8988T (cell line): ENCODE data around the gene DQX1.
A peak's percentile ranks its signal among the peaks of the same experiment; 100 is the strongest.

Source experiments
- DNase-seq: peaks from one replicate; pipeline ENCODE4 v3.0.0; 2011

Gene DQX1

DNA sequence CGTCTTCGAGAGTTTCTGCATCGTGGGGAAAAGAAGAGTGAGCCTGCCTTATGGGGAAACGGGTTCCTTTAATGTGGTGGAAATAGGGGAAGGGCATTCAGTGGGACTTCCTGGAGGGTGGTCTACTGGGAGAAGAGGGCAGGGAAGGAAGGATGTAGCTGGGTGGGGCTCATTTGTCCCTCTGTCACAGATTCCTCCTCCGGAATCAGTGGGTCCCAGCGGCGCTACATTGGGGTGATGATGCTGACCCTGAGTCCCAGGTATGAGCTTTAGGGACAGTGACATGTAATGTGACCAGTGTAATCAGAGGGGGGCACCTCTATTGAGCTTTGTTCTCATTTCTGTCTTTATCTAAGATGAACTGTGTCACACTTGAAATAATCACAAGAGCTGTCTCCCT lies 5.6 kb upstream of the DQX1 start:
- no peak for DNase-seq

DNA sequence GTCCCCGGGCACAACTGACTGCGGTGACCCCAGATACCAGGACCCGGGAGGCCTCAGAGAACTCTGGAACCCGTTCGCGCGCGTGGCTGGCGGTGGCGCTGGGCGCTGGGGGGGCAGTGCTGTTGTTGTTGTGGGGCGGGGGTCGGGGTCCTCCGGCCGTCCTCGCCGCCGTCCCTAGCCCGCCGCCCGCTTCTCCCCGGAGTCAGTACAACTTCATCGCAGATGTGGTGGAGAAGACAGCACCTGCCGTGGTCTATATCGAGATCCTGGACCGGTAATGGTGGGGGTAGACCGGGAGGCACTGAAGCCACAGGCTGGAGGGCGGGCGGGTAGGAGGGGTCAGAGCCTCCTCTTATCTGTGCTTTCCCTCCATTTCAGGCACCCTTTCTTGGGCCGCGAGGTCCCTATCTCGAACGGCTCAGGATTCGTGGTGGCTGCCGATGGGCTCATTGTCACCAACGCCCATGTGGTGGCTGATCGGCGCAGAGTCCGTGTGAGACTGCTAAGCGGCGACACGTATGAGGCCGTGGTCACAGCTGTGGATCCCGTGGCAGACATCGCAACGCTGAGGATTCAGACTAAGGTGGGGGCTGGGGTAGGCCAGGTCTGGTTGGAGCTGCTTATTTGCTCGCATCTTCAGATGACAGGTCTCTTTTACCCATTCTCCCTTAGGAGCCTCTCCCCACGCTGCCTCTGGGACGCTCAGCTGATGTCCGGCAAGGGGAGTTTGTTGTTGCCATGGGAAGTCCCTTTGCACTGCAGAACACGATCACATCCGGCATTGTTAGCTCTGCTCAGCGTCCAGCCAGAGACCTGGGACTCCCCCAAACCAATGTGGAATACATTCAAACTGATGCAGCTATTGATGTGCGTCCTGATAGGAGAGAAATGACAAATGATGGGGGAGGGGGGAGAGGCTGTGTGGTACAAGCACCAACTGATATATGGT lies 4.5 kb upstream of the DQX1 start:
- peak; percentile 61 for DNase-seq

DNA sequence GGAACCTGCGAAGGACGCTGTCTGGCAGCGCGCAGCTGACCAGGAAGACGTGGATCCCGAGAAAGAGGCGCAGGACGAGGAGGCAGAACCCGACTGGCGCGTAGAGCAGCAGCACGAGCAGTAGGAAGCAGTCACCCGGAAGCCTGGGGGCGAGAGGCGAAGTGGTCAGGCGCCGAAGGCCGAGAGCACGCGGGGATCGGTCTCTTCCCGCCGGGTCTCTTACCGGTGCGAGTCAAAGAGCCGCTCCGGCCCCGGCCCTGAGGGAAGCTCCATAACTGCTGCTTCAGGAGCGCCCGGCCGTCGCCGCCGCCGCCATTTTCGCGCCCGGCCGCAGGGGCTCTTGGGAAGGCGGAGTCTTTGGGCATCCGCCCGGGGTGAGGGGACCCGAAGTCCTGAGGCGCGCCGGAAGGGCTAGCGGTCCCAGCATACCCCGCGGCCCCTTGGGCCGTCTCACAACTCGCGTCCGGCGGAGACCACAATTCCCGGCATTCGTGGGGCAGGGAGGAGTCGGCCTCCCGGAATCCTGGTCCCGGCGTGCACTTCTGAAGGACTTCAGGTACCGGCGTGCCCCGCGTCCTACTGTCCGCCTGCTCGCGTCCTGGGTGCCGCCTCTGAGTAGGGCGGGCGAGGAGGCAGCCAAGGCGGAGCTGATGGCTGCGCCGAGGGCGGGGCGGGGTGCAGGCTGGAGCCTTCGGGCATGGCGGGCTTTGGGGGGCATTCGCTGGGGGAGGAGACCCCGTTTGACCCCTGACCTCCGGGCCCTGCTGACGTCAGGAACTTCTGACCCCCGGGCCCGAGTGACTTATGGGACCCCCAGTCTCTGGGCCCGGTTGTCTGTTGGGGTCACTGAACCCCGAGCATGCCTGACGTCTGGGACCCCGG lies 3.6 kb upstream of the DQX1 start, which contains the start of the genes AUP1 and HTRA2:
AUP1 (minus strand) TSS at position 350 of the 882 bp plus-strand sequence; CDS start at position 273, 77 bp downstream.
HTRA2 (plus strand) TSS at position 577 of the 882 bp plus-strand sequence; CDS start at position 651, 74 bp downstream.
- peak; percentile 99 for DNase-seq

DNA sequence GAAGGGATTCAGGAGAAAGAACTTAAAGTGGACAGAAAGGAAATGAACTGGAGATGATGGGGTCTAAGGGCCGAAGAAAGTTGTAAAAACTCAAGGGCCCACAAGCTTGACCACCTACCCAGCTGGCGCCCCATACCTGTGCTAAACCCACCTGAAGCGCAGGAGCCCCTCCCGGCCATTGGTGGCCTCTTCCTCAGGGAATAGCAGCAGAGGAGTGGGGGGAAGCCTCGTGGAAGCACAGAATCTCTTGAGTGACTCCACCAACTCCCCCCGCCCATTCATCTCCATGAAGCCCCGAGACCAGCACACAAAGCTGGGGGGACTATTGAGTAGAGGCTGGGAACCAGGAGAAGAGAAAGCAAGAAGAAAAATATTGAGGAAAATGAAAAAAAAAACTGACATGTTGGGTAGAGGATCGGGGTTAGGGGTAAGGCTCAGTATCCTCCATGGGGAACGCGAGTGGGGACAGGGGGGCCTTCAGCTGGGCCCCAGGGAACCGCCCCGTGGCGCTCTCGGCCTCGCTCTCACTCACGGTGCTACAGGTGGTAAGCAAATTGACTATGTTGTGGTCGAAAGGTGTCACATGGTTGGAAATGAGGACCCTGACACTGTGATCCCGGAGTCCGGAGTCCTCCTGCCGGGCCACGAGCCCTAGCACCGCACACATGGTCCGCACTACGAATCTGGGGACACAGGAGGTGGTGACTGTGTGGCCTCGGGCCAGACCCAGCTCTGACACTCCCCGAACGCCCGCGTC lies 2.7 kb upstream of the DQX1 start:
- DNase-seq: no peak

DNA sequence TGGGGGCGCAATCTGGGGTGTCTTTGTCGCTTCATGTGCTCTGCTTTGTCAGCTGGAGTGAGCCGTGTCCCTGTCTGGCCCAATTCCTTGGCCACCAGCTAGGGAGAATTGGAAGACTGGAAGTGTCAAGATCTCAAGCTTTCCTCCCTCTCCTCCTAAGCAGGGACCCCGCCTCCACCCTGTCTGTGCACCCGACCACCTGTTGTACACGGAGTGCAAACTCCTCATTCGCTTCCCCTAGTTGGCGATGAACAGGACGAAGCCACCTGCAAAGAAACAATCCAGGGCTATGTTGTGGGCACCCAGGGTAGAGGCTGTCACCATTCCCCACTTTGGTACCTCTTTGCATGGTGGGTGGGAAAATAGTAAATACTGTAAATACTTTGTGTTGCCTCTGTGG lies 1.7 kb upstream of the DQX1 start:
- DNase-seq: no peak

DNA sequence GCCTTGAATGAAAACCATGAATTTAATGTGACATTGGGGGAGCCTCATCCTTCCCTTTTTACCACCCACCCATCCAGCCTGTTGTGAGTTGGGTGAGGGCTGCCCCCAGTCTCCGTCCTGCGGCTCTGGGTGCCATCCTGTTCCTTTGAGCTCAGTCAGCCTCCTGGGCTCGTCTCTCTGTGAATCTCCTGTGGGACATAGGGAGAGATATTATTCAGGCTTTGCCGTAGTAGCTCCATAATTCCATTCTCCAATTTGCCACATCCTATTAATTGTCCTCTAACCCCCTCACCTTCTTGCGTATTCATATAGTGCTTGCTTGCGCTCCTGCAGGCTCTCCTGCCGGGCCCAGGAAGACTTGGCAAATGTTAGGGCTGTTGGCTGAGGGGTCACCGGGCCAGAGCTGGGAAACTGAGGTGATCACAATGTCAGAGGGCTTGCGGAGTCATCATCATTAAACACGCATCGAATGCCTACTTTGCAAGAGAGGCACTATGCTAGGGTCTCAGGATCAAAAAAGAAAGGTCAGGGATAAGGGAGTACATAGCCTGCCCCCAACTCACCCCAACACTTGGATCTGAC lies 709 bp upstream of the DQX1 start:
- DNase-seq: no peak

DNA sequence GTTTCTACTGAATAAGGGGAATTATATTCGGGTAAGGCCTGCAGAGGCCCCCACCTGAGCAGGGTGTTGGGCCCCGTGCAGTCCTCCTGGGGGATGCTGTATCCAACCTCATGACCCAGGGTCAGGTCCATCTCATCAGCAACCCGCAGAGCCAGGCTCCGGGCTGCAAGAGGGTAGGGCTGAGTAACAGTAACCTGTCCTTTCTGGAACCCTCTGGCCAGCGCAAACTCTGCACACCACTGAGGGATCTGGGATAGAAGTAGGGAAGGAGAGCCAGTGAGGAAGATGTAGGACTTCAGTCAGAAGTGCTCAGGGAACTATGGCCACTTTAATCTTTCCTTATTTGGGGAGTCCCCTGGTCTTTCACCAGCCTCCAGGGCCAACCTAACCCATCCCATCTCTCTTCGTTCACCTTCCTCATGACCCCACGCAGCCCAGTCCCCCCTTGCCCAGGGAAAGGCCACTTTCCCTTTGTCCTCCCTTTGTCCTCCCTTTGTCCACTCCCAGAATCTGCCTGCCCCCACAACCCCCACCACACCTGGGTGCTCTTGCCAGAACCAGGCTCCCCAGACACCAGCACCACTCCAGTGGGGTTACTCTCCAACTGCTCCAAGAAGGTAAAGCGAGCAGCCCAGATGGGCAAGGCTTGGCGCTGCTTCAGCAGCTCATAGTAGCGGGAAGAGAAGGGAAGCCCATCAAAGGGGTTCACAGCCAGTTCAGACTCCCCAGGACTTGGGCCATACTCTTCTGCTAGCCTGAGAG lies 895 bp downstream of the DQX1 start:
- no peak for DNase-seq

DNA sequence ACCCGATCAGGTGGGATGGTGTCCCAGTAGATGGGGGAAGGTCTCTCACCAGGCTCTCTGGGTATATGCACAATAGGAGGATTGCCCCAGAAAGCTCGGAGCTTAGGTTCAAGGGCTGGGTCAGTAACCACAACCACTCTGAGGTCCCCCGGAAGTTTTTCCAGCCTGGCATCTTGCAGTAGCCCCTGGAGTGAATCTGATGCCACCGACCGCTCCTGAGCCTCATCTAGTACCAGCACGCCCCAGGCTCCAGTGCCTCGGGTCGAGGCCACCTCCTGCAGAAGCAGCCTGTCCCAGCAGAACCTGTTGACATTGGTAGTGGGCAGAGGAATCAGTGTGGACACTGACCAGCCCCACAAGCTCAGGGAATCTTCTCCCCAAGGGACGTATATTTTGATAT lies 2.0 kb downstream of the DQX1 start:
- DNase-seq: no peak

DNA sequence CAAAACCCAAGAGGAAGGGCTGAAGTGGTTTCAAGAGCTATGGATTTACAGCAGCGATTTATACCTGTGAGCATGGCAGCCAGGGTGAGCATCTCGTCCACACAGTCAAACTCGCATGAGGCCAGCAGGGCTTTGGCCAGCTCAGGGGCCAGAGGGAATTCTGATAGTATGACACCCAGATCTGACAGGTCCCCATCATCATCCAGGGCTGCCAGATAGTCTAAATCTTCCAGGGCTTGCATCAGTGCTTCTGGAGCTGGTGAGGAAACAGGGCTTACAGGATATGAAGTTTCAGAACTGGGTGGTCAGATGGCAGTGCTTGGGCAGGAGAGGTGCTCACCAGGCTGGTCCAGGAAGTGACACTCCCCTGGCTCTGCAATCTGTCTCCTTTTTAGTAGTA lies 3.5 kb downstream of the DQX1 start:
- DNase-seq: no peak

DNA sequence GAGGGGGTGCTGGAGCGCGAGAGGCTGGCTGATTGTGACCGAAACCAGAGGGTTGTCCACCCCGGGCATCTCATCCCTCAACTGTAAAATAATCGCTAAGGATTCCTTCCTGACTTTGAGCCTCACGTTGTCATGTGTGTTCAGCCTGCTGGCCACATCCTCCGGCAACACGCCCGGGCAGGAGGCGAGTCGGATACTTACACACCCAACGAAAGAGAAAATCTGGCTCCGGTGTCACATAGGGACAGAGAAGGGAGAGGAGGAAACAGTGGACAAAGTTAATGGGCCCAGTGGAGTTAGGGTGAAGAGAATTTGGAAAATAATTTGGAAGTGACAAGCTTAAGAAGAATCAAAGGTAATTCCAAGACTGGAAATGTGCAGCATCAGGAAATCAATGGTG lies 9.4 kb downstream of the DQX1 start:
- DNase-seq: no peak

DNA sequence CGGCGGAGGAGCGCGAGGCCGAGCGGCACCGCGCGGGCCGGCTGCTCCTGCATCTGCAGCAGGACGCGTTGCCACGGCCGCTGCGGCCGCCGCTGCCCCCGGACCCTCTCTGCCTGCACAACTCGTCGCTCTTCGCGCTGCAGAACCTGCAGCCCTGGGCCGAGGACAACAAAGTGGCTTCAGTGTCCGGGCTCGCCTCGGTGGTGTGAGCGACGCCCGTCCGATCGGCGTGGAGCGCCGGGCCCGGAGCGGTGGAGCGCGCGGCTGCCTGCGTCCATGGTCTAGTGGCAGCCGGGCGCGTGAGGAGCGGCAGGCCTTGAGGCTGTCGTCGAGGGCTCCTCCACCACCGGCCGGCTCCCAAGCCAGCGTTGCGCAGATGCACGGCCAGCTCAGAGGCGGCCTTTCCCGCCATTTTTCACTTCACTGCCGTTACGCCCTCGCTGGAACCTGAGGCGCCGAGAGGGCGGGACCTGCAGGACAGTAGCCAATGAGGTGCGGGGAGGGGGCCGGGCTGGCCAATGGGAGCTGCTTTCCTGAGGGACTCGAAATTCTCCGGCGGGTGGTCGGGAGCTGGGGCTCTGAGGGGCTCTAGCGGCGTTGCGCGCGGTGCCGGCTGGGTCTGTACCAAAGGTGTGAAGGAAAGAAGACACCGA lies 9.9 kb downstream of the DQX1 start:
- no peak for DNase-seq

DNA sequence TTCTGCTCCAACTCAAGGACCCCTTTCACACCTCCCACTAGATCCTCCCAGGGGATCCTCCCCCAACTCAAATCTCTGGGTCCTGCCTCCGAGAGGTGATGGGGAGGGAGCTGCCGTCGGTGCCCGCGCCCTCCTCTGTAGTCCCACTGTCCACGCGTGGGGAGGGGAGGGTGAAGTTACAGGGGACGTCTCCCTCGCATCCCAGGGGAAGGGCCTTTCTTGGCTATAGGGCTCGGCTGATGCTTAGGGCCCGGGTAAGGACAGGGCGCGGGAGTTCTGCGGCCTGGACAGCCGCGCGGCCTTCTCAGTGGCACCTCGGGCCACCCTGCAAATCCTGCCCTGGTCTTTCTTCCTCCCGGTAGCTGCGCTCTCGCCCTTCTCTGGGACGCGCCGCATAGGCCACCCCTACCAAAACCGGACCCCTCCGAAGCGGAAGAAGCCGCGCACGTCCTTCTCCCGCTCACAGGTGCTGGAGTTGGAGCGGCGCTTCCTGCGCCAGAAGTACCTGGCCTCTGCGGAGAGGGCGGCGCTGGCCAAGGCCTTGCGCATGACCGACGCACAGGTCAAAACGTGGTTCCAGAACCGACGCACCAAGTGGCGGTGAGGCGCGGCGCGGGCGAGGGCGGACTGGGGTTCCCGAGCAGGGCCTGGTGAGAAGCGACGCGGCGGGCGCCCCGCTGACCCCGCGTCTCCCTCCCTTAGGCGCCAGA lies 10.6 kb downstream of the DQX1 start:
- DNase-seq: no peak

DNA sequence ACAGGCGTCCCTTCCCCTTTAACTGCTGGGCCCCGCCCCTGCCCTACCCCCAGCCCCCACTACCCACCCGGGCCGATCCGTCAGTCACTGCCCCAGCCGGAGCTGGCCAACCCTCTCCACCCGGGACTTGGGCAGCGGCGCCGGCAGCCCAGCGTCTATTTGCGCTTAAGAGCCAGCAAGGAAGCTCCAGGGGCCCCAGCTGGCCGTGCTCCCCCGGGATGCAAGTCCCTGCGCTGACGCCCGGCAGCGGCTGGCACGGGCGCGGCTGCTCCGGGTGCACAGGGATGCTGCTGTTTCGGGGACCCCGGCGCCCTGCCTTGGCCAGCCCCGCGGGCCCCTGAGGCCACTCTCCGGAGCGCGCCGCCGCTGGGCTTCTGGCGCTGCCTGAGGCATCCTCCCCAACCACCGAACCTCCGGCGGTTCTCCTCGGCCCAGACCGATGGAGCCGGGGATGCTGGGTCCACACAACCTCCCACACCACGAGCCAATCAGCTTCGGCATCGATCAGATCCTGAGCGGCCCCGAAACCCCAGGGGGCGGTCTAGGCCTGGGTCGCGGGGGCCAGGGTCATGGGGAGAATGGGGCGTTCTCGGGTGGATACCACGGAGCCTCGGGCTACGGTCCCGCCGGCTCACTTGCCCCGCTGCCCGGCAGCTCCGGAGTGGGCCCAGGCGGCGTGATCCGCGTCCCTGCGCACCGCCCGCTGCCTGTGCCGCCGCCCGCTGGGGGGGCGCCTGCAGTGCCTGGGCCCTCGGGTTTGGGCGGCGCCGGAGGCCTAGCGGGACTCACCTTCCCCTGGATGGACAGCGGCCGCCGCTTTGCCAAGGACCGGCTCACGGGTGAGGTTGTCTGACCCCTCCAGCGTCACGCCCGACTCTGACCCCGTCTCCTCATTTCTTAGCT lies 11.4 kb downstream of the DQX1 start, which contains the start of gene TLX2:
TLX2 (plus strand) TSS at position 83 of the 903 bp plus-strand sequence; CDS start at position 440, 357 bp downstream.
- no peak for DNase-seq

DNA sequence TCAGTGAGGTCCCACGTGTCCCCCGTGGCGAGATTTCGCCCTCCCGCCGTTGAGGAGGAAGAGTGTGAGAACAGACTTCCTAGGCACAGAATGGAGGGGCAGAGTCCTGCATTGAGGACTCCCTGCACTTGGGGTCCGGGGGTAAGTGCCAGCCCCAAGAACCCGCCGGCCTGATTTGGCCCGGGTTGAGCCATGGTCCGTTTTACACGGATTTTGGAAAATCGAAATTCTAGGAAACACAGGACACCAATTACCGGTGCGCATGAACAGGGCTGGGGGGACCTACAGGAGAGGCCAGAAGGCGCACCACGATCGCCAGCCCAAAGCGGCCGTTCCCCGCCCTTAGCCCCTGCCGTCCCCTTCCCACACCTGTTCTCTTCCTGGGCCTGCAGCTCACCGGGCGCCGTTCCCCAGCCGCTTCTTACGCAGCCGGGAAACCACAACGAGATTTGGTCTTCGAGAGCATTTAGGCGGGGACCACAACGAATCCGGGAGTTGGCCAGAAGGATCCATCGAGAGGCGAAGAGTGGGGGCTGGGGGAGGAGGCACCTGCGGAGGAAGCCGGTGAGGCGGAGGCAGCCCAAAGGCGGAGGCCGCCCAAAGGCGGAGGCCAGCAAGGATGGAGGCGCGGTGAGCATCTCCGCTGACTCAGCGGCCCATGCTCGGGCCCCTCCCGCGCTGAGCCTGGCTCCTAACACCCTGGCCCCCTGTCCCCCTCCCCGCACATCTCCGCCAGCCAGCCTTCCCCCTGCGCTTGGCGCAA lies 12.2 kb downstream of the DQX1 start:
- no peak for DNase-seq

DNA sequence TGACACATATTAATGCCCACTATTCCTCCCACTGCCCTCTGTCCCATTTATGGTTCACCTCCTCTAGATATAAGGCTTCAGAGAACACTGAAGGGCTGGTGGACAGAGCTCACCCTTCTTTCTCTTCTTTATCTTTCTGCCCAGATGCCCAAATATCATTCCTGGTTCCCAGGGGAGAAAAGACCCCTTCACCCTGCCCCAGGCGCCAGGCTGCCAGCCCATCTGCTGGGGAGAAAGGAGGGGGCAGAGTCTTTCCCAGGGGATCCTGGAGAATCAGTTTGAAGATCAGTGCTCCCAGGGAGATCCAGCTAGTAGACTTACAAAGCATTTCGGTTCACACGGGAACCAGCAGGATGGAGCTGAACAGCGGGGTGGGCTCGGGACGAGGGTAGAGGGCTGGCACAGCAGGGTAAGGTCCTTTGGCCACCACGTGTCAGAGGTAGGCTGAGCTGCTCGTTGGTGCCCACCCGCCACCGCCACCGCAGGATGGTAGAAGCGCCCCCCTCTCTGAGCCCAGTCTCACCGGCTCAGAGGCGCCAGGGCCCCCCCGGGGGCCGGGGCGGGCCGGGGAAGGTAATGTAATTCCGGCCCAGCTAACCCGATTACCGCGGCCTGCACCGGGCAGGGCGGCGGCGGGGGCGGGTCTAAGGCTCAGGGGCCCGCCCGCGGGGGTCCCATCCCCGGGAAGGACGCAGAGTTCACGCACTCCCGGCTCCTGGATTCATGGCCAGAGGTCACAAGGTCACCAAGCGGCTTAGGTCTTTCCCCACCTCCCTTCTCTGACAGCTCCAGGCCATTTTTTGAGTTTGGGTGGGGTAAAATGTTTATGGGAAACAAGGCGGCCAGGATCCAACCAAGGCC lies 13.1 kb downstream of the DQX1 start:
- no peak for DNase-seq

DNA sequence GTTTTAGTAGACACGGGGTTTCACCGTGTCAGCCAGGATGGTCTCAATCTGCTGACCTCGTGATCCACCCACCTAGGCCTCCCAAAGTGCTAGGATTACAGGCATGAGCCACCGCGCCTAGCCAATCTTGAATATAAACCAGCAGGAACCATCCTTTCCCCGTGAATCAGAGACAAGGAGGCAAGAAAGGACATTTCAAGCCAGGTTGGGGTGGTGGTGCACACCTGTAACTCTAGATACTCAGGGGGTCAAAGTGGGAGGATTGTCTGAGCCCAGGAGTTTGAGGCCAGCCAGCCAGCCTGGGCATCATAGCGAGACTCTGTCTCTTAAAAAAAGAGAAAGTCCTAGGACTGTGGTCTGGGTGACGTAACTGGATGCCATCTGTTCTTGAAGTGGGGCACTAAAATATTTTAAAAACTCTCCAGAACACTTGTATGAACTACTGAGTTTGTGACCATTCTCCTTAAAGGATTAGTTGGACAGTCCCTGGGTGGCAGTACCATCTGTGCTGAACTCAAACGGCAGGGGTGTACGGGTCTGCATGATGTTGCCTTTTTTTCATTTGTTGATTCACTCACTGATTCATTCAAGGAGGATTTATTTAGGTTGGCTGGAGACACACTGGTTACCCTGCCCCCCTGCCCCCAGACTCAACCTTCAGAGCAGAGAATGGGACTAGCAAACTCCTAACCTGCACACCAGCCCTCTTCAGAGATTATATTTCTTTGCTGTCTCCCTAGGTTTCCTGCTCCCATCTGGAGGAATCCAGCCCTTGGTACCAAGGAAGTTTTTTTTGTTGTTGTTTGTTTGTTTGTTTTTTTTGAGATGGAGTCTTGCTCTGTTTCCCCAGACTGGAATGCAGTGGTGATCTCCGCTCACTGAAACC lies 14.7 kb downstream of the DQX1 start:
- DNase-seq: no peak
